ENCODE data around the gene MST1.

Gene MST1

GRCh38 chr3:49721896-49722781 is 32.9 kb upstream of the MST1 start:
- TF ChIP-seq, protein P1, sequence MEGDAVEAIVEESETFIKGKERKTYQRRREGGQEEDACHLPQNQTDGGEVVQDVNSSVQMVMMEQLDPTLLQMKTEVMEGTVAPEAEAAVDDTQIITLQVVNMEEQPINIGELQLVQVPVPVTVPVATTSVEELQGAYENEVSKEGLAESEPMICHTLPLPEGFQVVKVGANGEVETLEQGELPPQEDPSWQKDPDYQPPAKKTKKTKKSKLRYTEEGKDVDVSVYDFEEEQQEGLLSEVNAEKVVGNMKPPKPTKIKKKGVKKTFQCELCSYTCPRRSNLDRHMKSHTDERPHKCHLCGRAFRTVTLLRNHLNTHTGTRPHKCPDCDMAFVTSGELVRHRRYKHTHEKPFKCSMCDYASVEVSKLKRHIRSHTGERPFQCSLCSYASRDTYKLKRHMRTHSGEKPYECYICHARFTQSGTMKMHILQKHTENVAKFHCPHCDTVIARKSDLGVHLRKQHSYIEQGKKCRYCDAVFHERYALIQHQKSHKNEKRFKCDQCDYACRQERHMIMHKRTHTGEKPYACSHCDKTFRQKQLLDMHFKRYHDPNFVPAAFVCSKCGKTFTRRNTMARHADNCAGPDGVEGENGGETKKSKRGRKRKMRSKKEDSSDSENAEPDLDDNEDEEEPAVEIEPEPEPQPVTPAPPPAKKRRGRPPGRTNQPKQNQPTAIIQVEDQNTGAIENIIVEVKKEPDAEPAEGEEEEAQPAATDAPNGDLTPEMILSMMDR (IDR thresholded peaks at IDR 0.05), result no peak

DNA sequence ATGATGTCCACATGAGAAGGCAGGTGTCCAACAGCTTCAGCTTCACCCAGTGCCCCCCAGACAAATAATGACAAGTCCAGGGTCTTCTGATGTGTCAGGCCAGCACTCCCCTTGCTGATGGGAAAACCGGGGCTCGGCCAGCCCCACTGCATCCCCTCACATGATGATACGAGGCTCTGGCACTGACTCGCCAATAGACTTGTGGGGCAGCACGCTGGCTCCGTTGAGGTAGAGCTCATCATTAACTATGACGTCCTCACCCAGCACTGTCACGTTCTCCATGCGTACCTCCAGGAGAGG is 32.3 kb upstream of the MST1 start:
- TF ChIP-seq, protein P1 (IDR thresholded peaks at IDR 0.05), result no peak

- TF ChIP-seq, protein P1 (IDR thresholded peaks at IDR 0.05), result no peak
These were observed 31.8 kb upstream of the MST1 start for GRCh38 chr3:49720855-49721595.

DNA sequence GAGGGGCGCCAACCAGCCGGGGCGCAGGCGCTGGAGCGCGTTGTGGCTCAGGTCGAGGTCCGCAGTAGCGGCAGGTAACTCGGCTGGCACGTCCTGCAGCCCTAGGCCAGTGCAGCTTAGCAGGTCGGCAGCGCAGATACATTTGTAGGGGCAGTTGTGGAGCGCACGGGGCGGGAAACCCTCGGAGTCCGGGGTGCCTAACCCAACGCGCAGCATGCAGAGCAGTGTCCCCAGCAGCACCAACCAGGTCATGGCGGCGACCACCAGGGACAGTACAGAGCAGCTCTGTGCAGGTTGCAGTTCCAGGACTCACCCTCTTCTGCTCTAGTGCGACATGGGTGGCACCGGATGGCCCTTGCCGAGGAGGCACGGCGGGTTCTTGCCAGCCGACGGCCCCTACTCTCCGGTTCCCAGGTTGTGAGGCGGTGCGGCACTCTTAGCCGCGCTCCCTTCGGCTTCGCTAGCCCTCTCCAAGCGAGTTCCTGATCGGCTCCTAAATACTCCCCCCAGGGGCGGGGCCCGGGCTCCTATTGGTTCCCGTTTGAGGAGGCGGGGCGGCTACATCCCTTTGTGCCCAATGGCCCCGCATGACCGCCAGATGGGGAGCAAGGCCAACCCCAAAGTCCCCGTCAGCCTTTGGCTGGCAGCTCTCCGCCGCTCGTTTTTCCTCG is 30.1 kb upstream of the MST1 start, which contains the start of gene AMIGO3:
TSS of gene AMIGO3 (minus strand) at position 471 of the 671 bp plus-strand sequence. CDS start at position 252, 219 bp downstream.
- TF ChIP-seq, protein P1 (IDR thresholded peaks at IDR 0.05), result peak; percentile 16; the same call in 1 of the 2 replicates

DNA sequence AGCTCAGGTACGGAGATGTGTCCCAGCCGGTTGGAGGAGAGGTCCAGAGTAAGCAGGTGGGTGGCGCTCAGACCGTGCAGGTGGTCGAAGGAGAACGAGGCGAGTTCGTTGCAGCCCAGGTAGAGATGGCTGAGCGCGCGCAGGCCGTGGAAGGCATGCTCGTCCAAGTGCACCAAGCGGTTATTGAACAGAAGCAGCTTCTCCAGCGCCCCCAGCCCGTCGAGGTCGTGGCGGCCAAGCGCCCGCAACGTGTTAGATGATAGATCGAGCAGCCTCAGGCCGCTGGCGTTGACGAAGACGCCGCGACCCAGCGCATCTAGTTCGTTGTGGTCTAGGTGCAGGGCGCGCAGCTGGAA is 29.6 kb upstream of the MST1 start:
- TF ChIP-seq, protein P1 (IDR thresholded peaks at IDR 0.05), result no peak

DNA sequence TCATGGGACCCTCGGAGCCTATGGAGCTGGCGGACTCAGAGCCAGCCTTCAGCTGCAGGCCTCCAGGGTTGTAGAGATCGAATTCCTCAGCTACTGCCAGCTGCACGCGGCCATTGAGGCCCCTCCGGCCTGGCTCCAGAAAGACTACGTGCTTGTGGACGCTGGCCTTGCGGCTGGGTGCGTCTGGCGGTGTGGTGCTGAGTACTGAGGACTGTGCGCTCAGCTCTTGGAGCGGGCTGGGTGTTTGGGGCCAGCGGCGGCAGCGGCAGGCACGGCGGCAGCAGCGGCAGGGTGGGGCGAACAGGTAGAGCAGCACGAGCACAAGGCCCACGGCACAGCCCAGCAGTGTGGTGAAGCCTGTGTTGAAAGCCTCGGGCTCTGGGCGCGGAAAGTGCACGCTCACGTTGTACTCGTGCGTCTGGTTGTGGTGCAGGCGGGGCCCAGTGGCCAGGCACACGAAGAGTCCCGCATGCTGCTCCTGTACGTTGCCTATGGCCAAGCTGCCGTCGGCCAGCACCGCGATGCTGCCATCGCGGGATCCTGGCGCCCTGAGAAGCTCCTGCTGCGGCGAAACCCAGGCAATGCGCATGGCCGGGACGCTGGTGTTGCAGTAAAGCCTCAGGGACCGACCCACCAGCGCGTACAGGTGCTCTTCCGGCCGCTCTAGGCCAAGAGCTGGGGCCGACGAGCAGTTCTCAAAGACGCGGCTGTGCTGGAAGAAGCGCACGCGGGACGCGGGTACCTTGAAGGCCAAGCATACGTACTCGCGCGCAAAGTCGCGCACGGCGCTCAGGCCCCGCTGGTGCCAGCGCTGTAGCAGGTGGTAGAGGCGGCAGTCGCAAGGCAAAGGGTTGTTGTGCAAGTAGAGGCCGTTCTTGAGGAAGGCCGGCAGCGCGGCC is 28.9 kb upstream of the MST1 start:
- TF ChIP-seq, protein P1 (IDR thresholded peaks at IDR 0.05), result no peak
